AG10803 (cell line): ENCODE data around the gene UBE2V1.
"Not testable (repeated sequence)": the region's sequence is repeated elsewhere in the genome, so short reads cannot be mapped to it uniquely, and the experiment has no call there.

ENCODE experiments used
- DNase-seq: peaks from one replicate; pipeline ENCODE4 v3.0.0; 2010; ENCODE audit warnings: low read depth
- H3K4me3 ChIP-seq: 2 replicates; pipeline ENCODE4 v1.5.1; 2011; ENCODE audit warnings: mild to moderate bottlenecking, low read length, control low read depth
- CTCF ChIP-seq: conservative IDR thresholded peaks from 2 replicates; pipeline ENCODE4 v1.5.1; 2011; ENCODE audit warnings: mild to moderate bottlenecking, low read length, control low read depth, inconsistent platforms

Gene UBE2V1

GRCh38 chr20:50141811-50142561, 29.0 kb upstream of the UBE2V1 start:
- no peak for DNase-seq
- no peak for TF ChIP-seq CTCF
- no peak overlapping the region for H3K4me3 ChIP-seq

GRCh38 chr20:50141018-50141675, 28.2 kb upstream of the UBE2V1 start:
- H3K4me3 ChIP-seq: no peak overlapping the region
- TF ChIP-seq CTCF: no peak
- DNase-seq: no peak

- no peak overlapping the region for H3K4me3 ChIP-seq
- no peak for DNase-seq
- TF ChIP-seq CTCF: no peak
These were observed 27.4 kb upstream of the UBE2V1 start for GRCh38 chr20:50140339-50140859.

GRCh38 chr20:50138479-50139393, 25.8 kb upstream of the UBE2V1 start:
- DNase-seq: no peak
- H3K4me3 ChIP-seq: no peak overlapping the region
- TF ChIP-seq CTCF: no peak

- no peak for TF ChIP-seq CTCF
- no peak overlapping the region for H3K4me3 ChIP-seq
These were observed 25.1 kb upstream of the UBE2V1 start for GRCh38 chr20:50138120-50138478.

GRCh38 chr20:50137702-50138101, 24.8 kb upstream of the UBE2V1 start:
- not testable (repeated sequence) for DNase-seq, H3K4me3 ChIP-seq

More at GRCh38 chr20:50138120-50138478, 25.1 kb upstream of the UBE2V1 start:
- no peak for DNase-seq
